A549 treated with dexamethasone at 1 μM for 4 hours (cell line): ENCODE data around the gene TAF11L6. TPM values are rescaled to one million over a fixed set of nuclear protein-coding genes. Genes with fewer than 3 reads are reported as not detected.

Experiments
- total RNA-seq: library from RNA; stranded (reverse); fragments of 200-300 nt; extraction: Qiagen RNA extraction; gene quantifications from 5 replicates; pipeline ENCODE4 v1.2.3, GENCODE V29; 2022

TAF11L6 gene
- total RNA-seq, result not detected in 5 replicates

DNA sequence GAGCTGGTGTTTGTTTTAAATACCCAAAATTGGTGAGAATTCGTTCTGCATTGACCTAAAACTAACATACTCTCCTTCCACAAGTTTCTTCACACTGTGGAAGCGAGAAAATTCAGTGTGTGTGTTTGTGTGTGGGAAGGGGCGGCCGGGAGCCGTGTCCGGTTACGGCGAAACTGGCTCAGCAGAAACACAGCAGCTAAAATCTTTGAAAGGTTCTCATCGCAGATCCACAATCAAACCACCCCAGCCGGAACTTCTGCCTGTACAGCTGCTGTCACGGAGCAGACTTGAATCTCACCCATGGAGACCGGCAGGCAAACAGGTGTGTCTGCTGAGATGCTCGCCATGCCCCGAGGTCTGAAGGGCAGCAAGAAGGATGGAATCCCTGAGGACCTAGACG, at the start of gene TAF11L6:
Gene TAF11L6, plus strand, starts transcription at position 301 of the 400 bp plus-strand sequence.

DNA sequence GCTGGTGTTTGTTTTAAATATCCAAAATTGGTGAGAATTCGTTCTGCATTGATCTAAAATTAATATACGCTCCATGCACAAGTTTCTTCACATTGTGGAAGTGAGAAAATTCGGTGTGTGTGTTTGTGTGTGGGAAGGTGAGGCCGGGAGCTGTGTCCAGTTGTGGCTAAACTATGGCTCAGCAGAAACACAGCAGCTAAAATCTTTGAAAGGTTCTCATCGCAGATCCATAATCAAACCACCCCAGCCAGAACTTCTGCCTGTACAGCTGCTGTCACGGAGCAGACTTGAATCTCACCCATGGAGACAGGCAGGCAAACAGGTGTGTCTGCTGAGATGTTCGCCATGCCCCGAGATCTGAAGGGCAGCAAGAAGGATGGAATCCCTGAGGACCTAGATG, 30.5 kb upstream of the TAF11L6 start, which contains the start of gene TAF11L2:
Gene TAF11L2, plus strand, starts transcription at position 301 of the 400 bp plus-strand sequence.

DNA sequence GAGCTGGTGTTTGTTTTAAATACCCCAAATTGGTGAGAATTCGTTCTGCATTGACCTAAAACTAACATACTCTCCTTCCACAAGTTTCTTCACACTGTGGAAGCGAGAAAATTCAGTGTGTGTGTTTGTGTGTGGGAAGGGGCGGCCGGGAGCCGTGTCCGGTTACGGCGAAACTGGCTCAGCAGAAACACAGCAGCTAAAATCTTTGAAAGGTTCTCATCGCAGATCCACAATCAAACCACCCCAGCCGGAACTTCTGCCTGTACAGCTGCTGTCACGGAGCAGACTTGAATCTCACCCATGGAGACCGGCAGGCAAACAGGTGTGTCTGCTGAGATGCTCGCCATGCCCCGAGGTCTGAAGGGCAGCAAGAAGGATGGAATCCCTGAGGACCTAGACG, 10.4 kb upstream of the TAF11L6 start, which contains the start of gene TAF11L3:
Gene TAF11L3, plus strand, starts transcription at position 301 of the 400 bp plus-strand sequence.

DNA sequence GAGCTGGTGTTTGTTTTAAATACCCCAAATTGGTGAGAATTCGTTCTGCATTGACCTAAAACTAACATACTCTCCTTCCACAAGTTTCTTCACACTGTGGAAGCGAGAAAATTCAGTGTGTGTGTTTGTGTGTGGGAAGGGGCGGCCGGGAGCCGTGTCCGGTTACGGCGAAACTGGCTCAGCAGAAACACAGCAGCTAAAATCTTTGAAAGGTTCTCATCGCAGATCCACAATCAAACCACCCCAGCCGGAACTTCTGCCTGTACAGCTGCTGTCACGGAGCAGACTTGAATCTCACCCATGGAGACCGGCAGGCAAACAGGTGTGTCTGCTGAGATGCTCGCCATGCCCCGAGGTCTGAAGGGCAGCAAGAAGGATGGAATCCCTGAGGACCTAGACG, 7.0 kb upstream of the TAF11L6 start, which contains the start of gene TAF11L4:
Gene TAF11L4, plus strand, starts transcription at position 301 of the 400 bp plus-strand sequence.

DNA sequence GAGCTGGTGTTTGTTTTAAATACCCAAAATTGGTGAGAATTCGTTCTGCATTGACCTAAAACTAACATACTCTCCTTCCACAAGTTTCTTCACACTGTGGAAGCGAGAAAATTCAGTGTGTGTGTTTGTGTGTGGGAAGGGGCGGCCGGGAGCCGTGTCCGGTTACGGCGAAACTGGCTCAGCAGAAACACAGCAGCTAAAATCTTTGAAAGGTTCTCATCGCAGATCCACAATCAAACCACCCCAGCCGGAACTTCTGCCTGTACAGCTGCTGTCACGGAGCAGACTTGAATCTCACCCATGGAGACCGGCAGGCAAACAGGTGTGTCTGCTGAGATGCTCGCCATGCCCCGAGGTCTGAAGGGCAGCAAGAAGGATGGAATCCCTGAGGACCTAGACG, 3.5 kb upstream of the TAF11L6 start, which contains the start of gene TAF11L5:
Gene TAF11L5, plus strand, starts transcription at position 301 of the 400 bp plus-strand sequence.

Other genes with a start within 250 kb of the TAF11L6 start
- not detected in 5 replicates for gene TAF11L2, start 30.4 kb upstream of the TAF11L6 start, total RNA-seq
- gene TAF11L3, start 10.3 kb upstream of the TAF11L6 start, total RNA-seq, result not detected in 5 replicates
- gene TAF11L4, start 6.9 kb upstream of the TAF11L6 start, total RNA-seq, result not detected in 5 replicates
- not detected in 5 replicates for gene TAF11L5, start 3.4 kb upstream of the TAF11L6 start, total RNA-seq
- gene TAF11L7, start 57.1 kb downstream of the TAF11L6 start, total RNA-seq, result not detected in 5 replicates
- not detected in 5 replicates for gene TAF11L8, start 62.3 kb downstream of the TAF11L6 start, total RNA-seq
- not detected in 5 replicates for gene TAF11L9, start 65.7 kb downstream of the TAF11L6 start, total RNA-seq
- not detected in 5 replicates for gene TAF11L10, start 69.2 kb downstream of the TAF11L6 start, total RNA-seq
- gene TAF11L11, start 75.5 kb downstream of the TAF11L6 start, total RNA-seq, result 0.07 to 0.25 TPM (median 0.15 TPM) in 4 of 5 replicates, not detected in the other
- 0.13 TPM in 1 of 5 replicates, not detected in the others for gene TAF11L12, start 81.7 kb downstream of the TAF11L6 start, total RNA-seq
- not detected in 5 replicates for gene TAF11L13, start 103.4 kb downstream of the TAF11L6 start, total RNA-seq
- 0.17 TPM in 1 of 5 replicates, not detected in the others for gene TAF11L14, start 105.8 kb downstream of the TAF11L6 start, total RNA-seq